Lower leg skin (tissue), 4 donors: ENCODE measurements around the gene COBL. TPM values are rescaled to one million over a fixed set of nuclear protein-coding genes. Genes with fewer than 3 reads are reported as not detected.

Experiments used
- DNase-seq, 2 donors: peaks; one replicate each; pipeline ENCODE4 v3.0.0-alpha.2; 2019; ENCODE audit warnings: low spot score in 2 of 2
- H3K4me3 ChIP-seq: fragments of 200-600 bp; sonication (generic); 2 replicates; pipeline ENCODE4 v1.5.1; 2017; ENCODE audit warnings: mild to moderate bottlenecking, low read depth; ENCODE audit not compliant: poor library complexity, severe bottlenecking
- POLR2A ChIP-seq, 2 donors: fragments of 450-650 bp; IDR thresholded peaks; one replicate each; pipeline ENCODE4 v1.6.1; 2016 to 2017; ENCODE audit warnings: antibody characterized with exemption in 2 of 2, mild to moderate bottlenecking in 1 of 2, moderate library complexity in 1 of 2
- WGBS, 2 donors: methylation state at CpG; one replicate each; pipeline ENCODE4 v1.1.5; 2018; 5-methylcytosine and 5-hydroxymethylcytosine counted together
- intact Hi-C: fragments of 100-400 bp; cut with DNase I; formaldehyde crosslinking; loops from one replicate; pipeline ENCODE4 v1.15.0; 2023; ENCODE audit warnings: low total_unique reads
- total RNA-seq, 4 donors: library from RNA; depleted of rRNA; stranded (reverse); fragments of >200 nt; gene quantifications; one replicate each; pipeline ENCODE4 v1.1.0, GENCODE V29; 2016
- TF ChIP-seq, protein P1 (sequence below), 3 donors: fragments of 450-650 bp; IDR thresholded peaks; one replicate each; pipeline ENCODE4 v1.5.1; 2016; ENCODE audit warnings: antibody characterized with exemption in 3 of 3, mild to moderate bottlenecking in 3 of 3, moderate library complexity in 2 of 3

Gene COBL
- total RNA-seq, 4 donors from 2014 or later: 40.2 to 94.1 (median 66.5) TPM

GRCh38 chr7:51244885-51245284 lies 71.7 kb downstream of the COBL start:
- DNase-seq: peak in 1 of 2 donors; percentile 9
- TF ChIP-seq, protein P1, sequence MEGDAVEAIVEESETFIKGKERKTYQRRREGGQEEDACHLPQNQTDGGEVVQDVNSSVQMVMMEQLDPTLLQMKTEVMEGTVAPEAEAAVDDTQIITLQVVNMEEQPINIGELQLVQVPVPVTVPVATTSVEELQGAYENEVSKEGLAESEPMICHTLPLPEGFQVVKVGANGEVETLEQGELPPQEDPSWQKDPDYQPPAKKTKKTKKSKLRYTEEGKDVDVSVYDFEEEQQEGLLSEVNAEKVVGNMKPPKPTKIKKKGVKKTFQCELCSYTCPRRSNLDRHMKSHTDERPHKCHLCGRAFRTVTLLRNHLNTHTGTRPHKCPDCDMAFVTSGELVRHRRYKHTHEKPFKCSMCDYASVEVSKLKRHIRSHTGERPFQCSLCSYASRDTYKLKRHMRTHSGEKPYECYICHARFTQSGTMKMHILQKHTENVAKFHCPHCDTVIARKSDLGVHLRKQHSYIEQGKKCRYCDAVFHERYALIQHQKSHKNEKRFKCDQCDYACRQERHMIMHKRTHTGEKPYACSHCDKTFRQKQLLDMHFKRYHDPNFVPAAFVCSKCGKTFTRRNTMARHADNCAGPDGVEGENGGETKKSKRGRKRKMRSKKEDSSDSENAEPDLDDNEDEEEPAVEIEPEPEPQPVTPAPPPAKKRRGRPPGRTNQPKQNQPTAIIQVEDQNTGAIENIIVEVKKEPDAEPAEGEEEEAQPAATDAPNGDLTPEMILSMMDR (IDR thresholded peaks at IDR 0.05): no peak
- no peak for TF ChIP-seq POLR2A (IDR thresholded peaks at IDR 0.05)
- H3K4me3 ChIP-seq: no peak overlapping the region
- intact Hi-C loops: no loop called here
- whole genome bisulfite sequencing, 2 donors: 80 to 81% methylated on average over 7 of the region's 7 CpGs

GRCh38 chr7:51244053-51244452 lies 72.6 kb downstream of the COBL start:
- intact Hi-C loops: no loop called here
- no peak overlapping the region for H3K4me3 ChIP-seq
- no peak for TF ChIP-seq POLR2A (IDR thresholded peaks at IDR 0.05)
- WGBS, 2 donors: 93 to 95% methylated on average over 5 of the region's 5 CpGs
- peak in 1 of 2 donors; percentile 64 for DNase-seq

- TF ChIP-seq, protein P1 (IDR thresholded peaks at IDR 0.05): no peak
- no peak for TF ChIP-seq POLR2A (IDR thresholded peaks at IDR 0.05)
- H3K4me3 ChIP-seq: no peak overlapping the region
- intact Hi-C loops: no loop called here
- 94 to 96% methylated on average over 10 of the region's 10 CpGs for WGBS, 2 donors
- peak in 1 of 2 donors; percentile 66 for DNase-seq
These were observed 73.0 kb downstream of the COBL start for GRCh38 chr7:51243631-51244030.

- H3K4me3 ChIP-seq: no peak overlapping the region
- 84 to 85% methylated on average over 16 of the region's 16 CpGs for WGBS, 2 donors
- TF ChIP-seq POLR2A (IDR thresholded peaks at IDR 0.05): no peak
- TF ChIP-seq, protein P1 (IDR thresholded peaks at IDR 0.05): no peak
- DNase-seq: peak in 1 of 2 donors; percentile 76
- intact Hi-C loops: no loop called here
These were observed 73.6 kb downstream of the COBL start for GRCh38 chr7:51242881-51243518.

GRCh38 chr7:51242007-51242691 lies 74.5 kb downstream of the COBL start:
- 88 to 91% methylated on average over 5 of the region's 5 CpGs for WGBS, 2 donors
- intact Hi-C loops: no loop called here
- peak in 1 of 2 donors; percentile 9 for DNase-seq
- H3K4me3 ChIP-seq: no peak overlapping the region
- TF ChIP-seq POLR2A (IDR thresholded peaks at IDR 0.05): no peak
- TF ChIP-seq, protein P1 (IDR thresholded peaks at IDR 0.05): no peak

DNA sequence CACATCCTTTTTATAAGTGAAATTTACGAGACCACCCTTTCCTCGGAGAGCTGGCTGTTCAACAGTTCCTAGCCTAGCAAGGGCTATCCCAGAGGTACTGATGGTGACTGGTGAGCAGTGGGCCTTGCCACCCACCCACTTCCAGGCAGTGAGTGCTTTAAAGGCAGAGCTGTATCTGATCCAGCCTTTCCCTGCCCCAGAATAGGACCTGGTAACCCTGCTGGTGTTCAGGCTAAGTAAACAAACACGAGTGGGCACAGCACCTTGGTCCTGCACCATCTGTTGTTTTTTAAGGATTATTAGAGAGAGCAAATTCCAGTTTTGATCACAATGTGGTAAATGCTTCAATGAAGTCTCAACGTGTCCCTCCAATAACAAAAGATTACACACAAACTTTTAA lies 75.7 kb downstream of the COBL start:
- TF ChIP-seq, protein P1 (IDR thresholded peaks at IDR 0.05): no peak
- no peak for TF ChIP-seq POLR2A (IDR thresholded peaks at IDR 0.05)
- DNase-seq: no peak
- intact Hi-C loops: no loop called here
- H3K4me3 ChIP-seq: no peak overlapping the region
- 78 to 84% methylated on average over 4 of the region's 4 CpGs for WGBS, 2 donors
